ENCODE measurements around the gene MCTP2. TPM values are rescaled to one million over a fixed set of nuclear protein-coding genes. Genes with fewer than 3 reads are reported as not detected.

Gene MCTP2
- total and polyA plus RNA-seq, 2 of the 13 experiments (the other 11 are each of a cell fraction or from before 2014, with no cell fraction given), result 5.1 to 8.6 TPM

DNA sequence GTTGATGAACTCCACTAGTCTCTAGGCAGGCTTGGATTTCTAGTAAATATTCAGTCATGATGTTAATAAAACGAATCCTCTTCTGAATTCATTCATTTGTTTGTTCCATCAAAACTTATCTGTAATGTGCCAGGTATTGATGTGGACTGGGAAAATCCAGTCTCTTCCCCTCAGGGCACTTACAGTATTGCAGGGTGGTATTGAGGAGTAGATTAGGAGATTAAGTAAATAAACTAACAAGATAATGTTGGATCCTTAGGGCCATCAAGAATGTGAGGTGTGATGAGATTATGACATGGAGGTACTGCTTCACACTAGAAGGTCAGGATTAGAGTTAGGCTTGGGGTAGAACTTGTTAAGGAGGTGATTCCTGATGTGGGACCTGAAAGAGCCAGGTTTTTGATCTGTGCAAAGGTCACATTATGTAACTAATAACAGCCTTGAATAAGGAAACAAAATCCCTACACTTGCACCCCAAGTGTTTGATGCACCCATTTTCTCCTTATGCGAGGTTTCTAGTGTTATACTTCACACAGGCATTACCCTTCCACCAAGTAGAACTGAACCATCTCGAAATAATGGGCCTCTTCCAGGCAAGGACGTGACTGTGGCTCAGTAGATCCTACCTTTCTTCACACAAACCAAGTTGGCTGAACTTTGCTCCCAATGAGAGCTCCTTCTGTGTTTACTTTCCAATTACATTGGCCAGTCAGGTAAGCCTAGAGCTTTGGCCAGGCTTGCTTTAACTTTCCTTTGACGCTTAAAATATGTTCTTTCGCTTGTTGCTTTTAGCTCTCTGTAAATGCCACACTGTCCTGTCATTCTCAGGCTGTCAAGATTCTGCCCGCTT lies 16.7 kb downstream of the MCTP2 start (continued):
- TF ChIP-seq POLR2G (IDR thresholded peaks at IDR 0.05; ENCODE audit: low read depth, low read length) (no peak), FOXA3 (CRISPR knock-in tag; IDR thresholded peaks at IDR 0.05) (peak; percentile 86), NR2F2 (IDR thresholded peaks at IDR 0.05; ENCODE audit: borderline replicate concordance, low read depth) (peak; percentile 23; the same call in 1 of the 2 replicates), ZNF124 (CRISPR knock-in tag; IDR thresholded peaks at IDR 0.05) (no peak), REPIN1 (CRISPR knock-in tag; IDR thresholded peaks at IDR 0.05; ENCODE audit: borderline replicate concordance, low read depth) (0 out of 2 replicates have a peak, but pooled peaks have one; percentile 25), KMT2A (CRISPR knock-in tag; IDR thresholded peaks at IDR 0.05) (peak; percentile 58; the same call in 1 of the 2 replicates), ZNF644 (CRISPR knock-in tag; IDR thresholded peaks at IDR 0.05; ENCODE audit: low read depth) (peak; percentile 83)
- TF ChIP-seq, protein P1, sequence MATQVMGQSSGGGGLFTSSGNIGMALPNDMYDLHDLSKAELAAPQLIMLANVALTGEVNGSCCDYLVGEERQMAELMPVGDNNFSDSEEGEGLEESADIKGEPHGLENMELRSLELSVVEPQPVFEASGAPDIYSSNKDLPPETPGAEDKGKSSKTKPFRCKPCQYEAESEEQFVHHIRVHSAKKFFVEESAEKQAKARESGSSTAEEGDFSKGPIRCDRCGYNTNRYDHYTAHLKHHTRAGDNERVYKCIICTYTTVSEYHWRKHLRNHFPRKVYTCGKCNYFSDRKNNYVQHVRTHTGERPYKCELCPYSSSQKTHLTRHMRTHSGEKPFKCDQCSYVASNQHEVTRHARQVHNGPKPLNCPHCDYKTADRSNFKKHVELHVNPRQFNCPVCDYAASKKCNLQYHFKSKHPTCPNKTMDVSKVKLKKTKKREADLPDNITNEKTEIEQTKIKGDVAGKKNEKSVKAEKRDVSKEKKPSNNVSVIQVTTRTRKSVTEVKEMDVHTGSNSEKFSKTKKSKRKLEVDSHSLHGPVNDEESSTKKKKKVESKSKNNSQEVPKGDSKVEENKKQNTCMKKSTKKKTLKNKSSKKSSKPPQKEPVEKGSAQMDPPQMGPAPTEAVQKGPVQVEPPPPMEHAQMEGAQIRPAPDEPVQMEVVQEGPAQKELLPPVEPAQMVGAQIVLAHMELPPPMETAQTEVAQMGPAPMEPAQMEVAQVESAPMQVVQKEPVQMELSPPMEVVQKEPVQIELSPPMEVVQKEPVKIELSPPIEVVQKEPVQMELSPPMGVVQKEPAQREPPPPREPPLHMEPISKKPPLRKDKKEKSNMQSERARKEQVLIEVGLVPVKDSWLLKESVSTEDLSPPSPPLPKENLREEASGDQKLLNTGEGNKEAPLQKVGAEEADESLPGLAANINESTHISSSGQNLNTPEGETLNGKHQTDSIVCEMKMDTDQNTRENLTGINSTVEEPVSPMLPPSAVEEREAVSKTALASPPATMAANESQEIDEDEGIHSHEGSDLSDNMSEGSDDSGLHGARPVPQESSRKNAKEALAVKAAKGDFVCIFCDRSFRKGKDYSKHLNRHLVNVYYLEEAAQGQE (IDR thresholded peaks at IDR 0.05; ENCODE audit: borderline replicate concordance in 1 of 2, low read depth in 1 of 2, low read length in 2 of 2), result no peak
- TF ChIP-seq, protein P2, sequence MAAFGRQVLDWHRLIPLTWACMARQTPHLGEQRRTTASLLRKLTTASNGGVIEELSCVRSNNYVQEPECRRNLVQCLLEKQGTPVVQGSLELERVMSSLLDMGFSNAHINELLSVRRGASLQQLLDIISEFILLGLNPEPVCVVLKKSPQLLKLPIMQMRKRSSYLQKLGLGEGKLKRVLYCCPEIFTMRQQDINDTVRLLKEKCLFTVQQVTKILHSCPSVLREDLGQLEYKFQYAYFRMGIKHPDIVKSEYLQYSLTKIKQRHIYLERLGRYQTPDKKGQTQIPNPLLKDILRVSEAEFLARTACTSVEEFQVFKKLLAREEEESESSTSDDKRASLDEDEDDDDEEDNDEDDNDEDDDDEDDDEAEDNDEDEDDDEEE (CRISPR knock-in tag; IDR thresholded peaks at IDR 0.05), result no peak
- TF ChIP-seq, protein P3, sequence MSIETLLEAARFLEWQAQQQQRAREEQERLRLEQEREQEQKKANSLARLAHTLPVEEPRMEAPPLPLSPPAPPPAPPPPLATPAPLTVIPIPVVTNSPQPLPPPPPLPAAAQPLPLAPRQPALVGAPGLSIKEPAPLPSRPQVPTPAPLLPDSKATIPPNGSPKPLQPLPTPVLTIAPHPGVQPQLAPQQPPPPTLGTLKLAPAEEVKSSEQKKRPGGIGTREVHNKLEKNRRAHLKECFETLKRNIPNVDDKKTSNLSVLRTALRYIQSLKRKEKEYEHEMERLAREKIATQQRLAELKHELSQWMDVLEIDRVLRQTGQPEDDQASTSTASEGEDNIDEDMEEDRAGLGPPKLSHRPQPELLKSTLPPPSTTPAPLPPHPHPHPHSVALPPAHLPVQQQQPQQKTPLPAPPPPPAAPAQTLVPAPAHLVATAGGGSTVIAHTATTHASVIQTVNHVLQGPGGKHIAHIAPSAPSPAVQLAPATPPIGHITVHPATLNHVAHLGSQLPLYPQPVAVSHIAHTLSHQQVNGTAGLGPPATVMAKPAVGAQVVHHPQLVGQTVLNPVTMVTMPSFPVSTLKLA (IDR thresholded peaks at IDR 0.05), result no peak
- TF ChIP-seq, protein P4, sequence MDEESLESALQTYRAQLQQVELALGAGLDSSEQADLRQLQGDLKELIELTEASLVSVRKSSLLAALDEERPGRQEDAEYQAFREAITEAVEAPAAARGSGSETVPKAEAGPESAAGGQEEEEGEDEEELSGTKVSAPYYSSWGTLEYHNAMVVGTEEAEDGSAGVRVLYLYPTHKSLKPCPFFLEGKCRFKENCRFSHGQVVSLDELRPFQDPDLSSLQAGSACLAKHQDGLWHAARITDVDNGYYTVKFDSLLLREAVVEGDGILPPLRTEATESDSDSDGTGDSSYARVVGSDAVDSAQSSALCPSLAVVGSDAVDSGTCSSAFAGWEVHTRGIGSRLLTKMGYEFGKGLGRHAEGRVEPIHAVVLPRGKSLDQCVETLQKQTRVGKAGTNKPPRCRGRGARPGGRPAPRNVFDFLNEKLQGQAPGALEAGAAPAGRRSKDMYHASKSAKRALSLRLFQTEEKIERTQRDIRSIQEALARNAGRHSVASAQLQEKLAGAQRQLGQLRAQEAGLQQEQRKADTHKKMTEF (CRISPR knock-in tag; IDR thresholded peaks at IDR 0.05), result no peak

All from HepG2 (cell line).